HL-60 (cell line): Measurements from ENCODE around the gene USP32.

Experiments used
- CTCF ChIP-seq: IDR thresholded peaks from one replicate; pipeline ENCODE4 v1.5.1; 2011; ENCODE audit warnings: low read length, control low read depth, inconsistent platforms; ENCODE audit not compliant: insufficient read depth
- GABPA ChIP-seq: IDR thresholded peaks from 2 replicates; pipeline ENCODE4 v1.6.1; 2012; ENCODE audit warnings: low read depth
- POLR2AphosphoS5 ChIP-seq: IDR thresholded peaks from 2 replicates; pipeline ENCODE4 v1.6.1; 2012; ENCODE audit warnings: low read depth
- SPI1 ChIP-seq: IDR thresholded peaks from 2 replicates; pipeline ENCODE4 v1.6.1; 2012; ENCODE audit warnings: low read depth, mild to moderate bottlenecking, borderline replicate concordance
- TF ChIP-seq, protein P1 (sequence below): IDR thresholded peaks from 2 replicates; pipeline ENCODE4 v1.6.1; 2012; ENCODE audit warnings: low read depth; ENCODE audit not compliant: insufficient replicate concordance

DNA sequence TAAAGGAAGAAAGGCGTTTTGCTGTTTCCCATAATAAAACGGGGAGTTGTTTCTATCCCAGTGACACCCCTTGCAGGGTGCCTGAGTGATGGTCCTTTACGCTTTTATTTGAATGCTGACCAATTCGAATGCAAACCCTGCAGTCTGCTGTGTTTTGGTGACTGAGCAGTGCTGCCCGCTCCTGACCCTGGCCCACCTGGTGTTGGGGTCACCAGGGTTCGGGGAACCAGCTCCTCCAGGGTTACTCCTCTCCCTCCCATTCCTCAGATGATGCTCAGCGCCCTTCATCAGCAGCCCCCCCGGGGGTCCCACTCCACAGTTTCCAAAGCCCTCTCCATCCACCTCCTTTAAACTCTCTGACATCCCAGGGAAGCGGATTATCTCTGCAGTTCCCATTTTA is 236.1 kb downstream of the USP32 start:
- TF ChIP-seq CTCF (no peak), POLR2AphosphoS5 (no peak), GABPA (no peak), SPI1 (no peak)
- TF ChIP-seq, protein P1, sequence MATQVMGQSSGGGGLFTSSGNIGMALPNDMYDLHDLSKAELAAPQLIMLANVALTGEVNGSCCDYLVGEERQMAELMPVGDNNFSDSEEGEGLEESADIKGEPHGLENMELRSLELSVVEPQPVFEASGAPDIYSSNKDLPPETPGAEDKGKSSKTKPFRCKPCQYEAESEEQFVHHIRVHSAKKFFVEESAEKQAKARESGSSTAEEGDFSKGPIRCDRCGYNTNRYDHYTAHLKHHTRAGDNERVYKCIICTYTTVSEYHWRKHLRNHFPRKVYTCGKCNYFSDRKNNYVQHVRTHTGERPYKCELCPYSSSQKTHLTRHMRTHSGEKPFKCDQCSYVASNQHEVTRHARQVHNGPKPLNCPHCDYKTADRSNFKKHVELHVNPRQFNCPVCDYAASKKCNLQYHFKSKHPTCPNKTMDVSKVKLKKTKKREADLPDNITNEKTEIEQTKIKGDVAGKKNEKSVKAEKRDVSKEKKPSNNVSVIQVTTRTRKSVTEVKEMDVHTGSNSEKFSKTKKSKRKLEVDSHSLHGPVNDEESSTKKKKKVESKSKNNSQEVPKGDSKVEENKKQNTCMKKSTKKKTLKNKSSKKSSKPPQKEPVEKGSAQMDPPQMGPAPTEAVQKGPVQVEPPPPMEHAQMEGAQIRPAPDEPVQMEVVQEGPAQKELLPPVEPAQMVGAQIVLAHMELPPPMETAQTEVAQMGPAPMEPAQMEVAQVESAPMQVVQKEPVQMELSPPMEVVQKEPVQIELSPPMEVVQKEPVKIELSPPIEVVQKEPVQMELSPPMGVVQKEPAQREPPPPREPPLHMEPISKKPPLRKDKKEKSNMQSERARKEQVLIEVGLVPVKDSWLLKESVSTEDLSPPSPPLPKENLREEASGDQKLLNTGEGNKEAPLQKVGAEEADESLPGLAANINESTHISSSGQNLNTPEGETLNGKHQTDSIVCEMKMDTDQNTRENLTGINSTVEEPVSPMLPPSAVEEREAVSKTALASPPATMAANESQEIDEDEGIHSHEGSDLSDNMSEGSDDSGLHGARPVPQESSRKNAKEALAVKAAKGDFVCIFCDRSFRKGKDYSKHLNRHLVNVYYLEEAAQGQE: no peak
